A673 (cell line): ENCODE results near the gene AFAP1. TPM values are rescaled to one million over a fixed set of nuclear protein-coding genes. Genes with fewer than 3 reads are reported as not detected.
A peak's percentile ranks its signal among the peaks of the same experiment; 100 is the strongest.

Experiments used
- BruUV-seq: library from RNA; stranded (reverse); fragments of 400-500 nt; replicated peaks from 2 replicates; lab custom pipeline; 2021; lab: Mats Ljungman, UMichigan
- CTCF ChIA-PET: fragments of 300-600 bp; sonication (Branson Sonifier 250); formaldehyde crosslinking; loops from one replicate; lab custom pipeline; 2022; ENCODE audit warnings: antibody characterized with exemption; lab: Charles Lee
- POLR2A ChIA-PET: fragments of 300-600 bp; sonication (Branson Sonifier 250); formaldehyde crosslinking; loops from one replicate; lab custom pipeline; 2022; ENCODE audit warnings: antibody characterized with exemption; ENCODE audit not compliant: low non-redundant PET; lab: Charles Lee
- DNase-seq: peaks from one replicate; pipeline ENCODE4 v3.0.0-alpha.2; 2015; ENCODE audit warnings: low spot score
- H3K27ac ChIP-seq: fragments of 200-600 bp; sonication (generic); 2 replicates; pipeline ENCODE4 v1.5.1; 2016; ENCODE audit warnings: mixed run types, low read depth, mild to moderate bottlenecking, mixed read lengths, antibody characterized with exemption, low read length; ENCODE audit not compliant: poor library complexity, severe bottlenecking
- H3K27me3 ChIP-seq: fragments of 200-600 bp; sonication (generic); replicated peaks from 2 replicates; pipeline ENCODE4 v1.6.1; 2017; ENCODE audit warnings: mixed run types, low read depth, mild to moderate bottlenecking, mixed read lengths, antibody characterized with exemption, low read length; ENCODE audit not compliant: insufficient read depth, poor library complexity
- H3K36me3 ChIP-seq: fragments of 200-600 bp; sonication (generic); 2 replicates; pipeline ENCODE4 v1.6.1; 2016; ENCODE audit warnings: mixed run types, mild to moderate bottlenecking, mixed read lengths, antibody characterized with exemption, low read length; ENCODE audit not compliant: insufficient read depth, poor library complexity, severe bottlenecking
- H3K4me1 ChIP-seq: fragments of 200-600 bp; sonication (generic); 2 replicates; pipeline ENCODE4 v1.6.1; 2017; ENCODE audit warnings: mixed run types, mild to moderate bottlenecking, mixed read lengths, antibody characterized with exemption, low read length; ENCODE audit not compliant: insufficient read depth, poor library complexity, severe bottlenecking
- H3K4me3 ChIP-seq: fragments of 200-600 bp; sonication (generic); 2 replicates; pipeline ENCODE4 v1.5.1; 2016; ENCODE audit warnings: low read depth, mixed run types, mild to moderate bottlenecking, mixed read lengths, low read length; ENCODE audit not compliant: poor library complexity, severe bottlenecking
- H3K9me3 ChIP-seq: fragments of 200-600 bp; sonication (generic); 2 replicates; pipeline ENCODE4 v1.6.1; 2016; ENCODE audit warnings: mixed run types, low read depth, mild to moderate bottlenecking, mixed read lengths, antibody characterized with exemption, low read length; ENCODE audit not compliant: poor library complexity, severe bottlenecking
- EZH2 ChIP-seq: fragments of 200-600 bp; sonication (generic); IDR thresholded peaks from 2 replicates; pipeline ENCODE4 v1.6.1; 2017; ENCODE audit warnings: borderline replicate concordance, low read depth, mild to moderate bottlenecking, mixed read lengths, antibody characterized with exemption, low read length; ENCODE audit not compliant: poor library complexity, severe bottlenecking
- intact Hi-C: fragments of 100-400 bp; cut with micrococcal nuclease; formaldehyde crosslinking; loops from one replicate; pipeline ENCODE4 v1.10.0; 2022; ENCODE audit not compliant: unreplicated experiment
- total RNA-seq: library from RNA; stranded (reverse); gene quantifications from 2 replicates; pipeline ENCODE4 v1.2.3, GENCODE V29; 2021
- TF ChIP-seq, protein P1 (sequence below): fragments of 300-800, 200-600 bp; sonication (generic); conservative IDR thresholded peaks from 2 replicates; pipeline ENCODE4 v1.5.1; 2017; ENCODE audit warnings: low read depth, mild to moderate bottlenecking, antibody characterized with exemption, low read length, moderate library complexity, mixed read lengths

AFAP1 gene
- total RNA-seq, 1 experiment from 2014 or later, result 42.6 TPM

DNA sequence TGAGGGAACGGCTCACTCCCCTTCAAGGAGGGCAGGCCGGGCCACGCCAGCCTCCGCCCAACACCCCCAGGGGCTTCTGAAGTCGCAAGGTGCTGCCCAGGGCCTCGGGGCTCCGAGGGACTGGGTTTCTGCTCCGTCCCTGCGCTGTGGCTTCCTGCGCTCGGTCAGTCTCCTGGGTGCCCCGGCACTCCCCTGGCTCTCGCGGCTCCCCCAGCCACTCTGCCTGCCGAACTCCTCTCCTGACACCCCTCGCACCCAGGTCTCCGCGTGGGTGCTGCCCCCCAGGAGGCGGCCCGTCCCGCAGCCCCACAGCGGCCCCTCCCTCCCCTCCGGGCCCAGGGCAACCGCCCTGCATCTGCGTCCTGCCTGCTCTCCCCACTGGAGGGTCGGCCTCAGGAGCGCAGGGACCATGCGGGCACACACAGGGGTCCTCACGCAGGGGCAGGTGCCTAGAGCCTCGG lies 151.9 kb downstream of the AFAP1 start:
- TF ChIP-seq, protein P1, sequence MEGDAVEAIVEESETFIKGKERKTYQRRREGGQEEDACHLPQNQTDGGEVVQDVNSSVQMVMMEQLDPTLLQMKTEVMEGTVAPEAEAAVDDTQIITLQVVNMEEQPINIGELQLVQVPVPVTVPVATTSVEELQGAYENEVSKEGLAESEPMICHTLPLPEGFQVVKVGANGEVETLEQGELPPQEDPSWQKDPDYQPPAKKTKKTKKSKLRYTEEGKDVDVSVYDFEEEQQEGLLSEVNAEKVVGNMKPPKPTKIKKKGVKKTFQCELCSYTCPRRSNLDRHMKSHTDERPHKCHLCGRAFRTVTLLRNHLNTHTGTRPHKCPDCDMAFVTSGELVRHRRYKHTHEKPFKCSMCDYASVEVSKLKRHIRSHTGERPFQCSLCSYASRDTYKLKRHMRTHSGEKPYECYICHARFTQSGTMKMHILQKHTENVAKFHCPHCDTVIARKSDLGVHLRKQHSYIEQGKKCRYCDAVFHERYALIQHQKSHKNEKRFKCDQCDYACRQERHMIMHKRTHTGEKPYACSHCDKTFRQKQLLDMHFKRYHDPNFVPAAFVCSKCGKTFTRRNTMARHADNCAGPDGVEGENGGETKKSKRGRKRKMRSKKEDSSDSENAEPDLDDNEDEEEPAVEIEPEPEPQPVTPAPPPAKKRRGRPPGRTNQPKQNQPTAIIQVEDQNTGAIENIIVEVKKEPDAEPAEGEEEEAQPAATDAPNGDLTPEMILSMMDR, result no peak
- TF ChIP-seq EZH2, result no peak
- Histone ChIP-seq H3K27me3 (no peaks in the 10 kb centered on the region), H3K9me3 (no peaks in the 10 kb centered on the region), H3K4me3 (no peak overlapping the region), H3K4me1 (peaks cover 9% of the 10 kb centered on the region), H3K36me3 (peaks cover 5% of the 10 kb centered on the region), H3K27ac (no peak overlapping the region)
- ChIA-PET CTCF (no interaction called here), POLR2A (no interaction called here)
- DNase-seq, result no peak
- intact Hi-C loops, result no loop called here
- no TSS peak for BruUV-seq

DNA sequence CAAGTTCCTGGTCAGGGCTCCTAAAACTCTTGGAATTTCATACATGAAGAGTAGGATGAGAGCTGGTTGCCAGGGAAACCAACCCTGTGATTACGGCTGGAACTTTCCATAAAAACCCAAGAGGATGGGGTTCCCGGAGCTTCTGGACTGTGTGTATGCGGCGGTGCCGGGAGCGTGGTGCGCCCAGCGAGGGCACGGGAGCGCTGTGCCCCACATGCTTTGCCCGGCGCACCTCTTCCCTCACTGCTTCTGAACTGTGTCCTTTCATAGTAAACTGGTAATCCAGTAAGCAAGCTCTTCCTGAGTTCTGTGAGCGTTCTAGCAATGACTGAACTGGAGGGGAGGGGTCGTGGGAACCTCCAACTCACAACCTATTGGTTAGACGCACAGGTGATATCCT lies 152.6 kb downstream of the AFAP1 start:
- peaks cover 4% of the 10 kb centered on the region for H3K36me3 ChIP-seq
- H3K27me3 ChIP-seq, result no peaks in the 10 kb centered on the region
- intact Hi-C loops, result no loop called here
- no peaks in the 10 kb centered on the region for H3K9me3 ChIP-seq
- peak overlapping the region; percentile 16 for H3K27ac ChIP-seq
- no TSS peak for BruUV-seq
- TF ChIP-seq, protein P1, result no peak
- no peak for TF ChIP-seq EZH2
- H3K4me1 ChIP-seq, result peaks cover 16% of the 10 kb centered on the region
- H3K4me3 ChIP-seq, result no peak overlapping the region
- ChIA-PET CTCF (no interaction called here), POLR2A (no interaction called here)
- DNase-seq, result no peak

DNA sequence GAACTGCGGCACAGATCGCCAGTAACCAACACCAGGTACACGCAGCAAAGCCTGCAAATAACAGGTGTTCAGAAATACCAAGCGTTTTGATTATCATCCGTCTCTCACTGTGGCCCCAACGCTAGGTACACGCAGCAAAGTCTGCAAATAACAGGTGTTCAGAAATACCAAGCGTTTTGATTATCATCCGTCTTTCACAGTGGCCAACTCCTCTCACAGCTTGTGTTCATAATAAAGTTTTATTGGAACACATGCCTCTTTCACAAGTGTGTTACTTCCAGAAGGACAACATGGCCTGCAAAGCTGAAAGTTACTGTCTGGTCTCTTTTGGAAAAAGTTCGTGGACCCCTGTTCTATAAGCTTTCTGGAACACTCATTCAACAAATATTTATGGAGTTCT lies 153.1 kb downstream of the AFAP1 start:
- intact Hi-C loops, result no loop called here
- no peak overlapping the region for H3K4me3 ChIP-seq
- no peaks in the 10 kb centered on the region for H3K36me3 ChIP-seq
- no peak for DNase-seq
- peak overlapping the region; percentile 16 for H3K27ac ChIP-seq
- H3K4me1 ChIP-seq, result peaks cover 21% of the 10 kb centered on the region
- H3K9me3 ChIP-seq, result no peaks in the 10 kb centered on the region
- CTCF ChIA-PET, result no interaction called here
- no TSS peak for BruUV-seq
- no peak for TF ChIP-seq EZH2
- TF ChIP-seq, protein P1, result no peak
- H3K27me3 ChIP-seq, result no peaks in the 10 kb centered on the region
- POLR2A ChIA-PET, result no interaction called here
